NCI-H2107 treated with DMSO at 0.1 percent for 48 hours (cell line): Measurements from ENCODE around the gene CD74.

Source experiments
- DNase-seq: peaks from one replicate; lab custom pipeline; 2025; ENCODE audit not compliant: unreplicated experiment; lab: John Stamatoyannopoulos, UW

Gene CD74

GRCh38 chr5:150368526-150368925 lies 44.2 kb downstream of the CD74 start:
- no peak for DNase-seq

- DNase-seq, result no peak
Observed at GRCh38 chr5:150364004-150364403, 48.7 kb downstream of the CD74 start.

GRCh38 chr5:150363185-150363584 lies 49.5 kb downstream of the CD74 start:
- no peak for DNase-seq

GRCh38 chr5:150361301-150361700 lies 51.4 kb downstream of the CD74 start:
- DNase-seq, result no peak

- DNase-seq, result no peak
Observed at GRCh38 chr5:150358261-150359095, 54.2 kb downstream of the CD74 start.

- peak; percentile 47 for DNase-seq
Observed at GRCh38 chr5:150357326-150358260, 55.1 kb downstream of the CD74 start, which contains the start of gene TCOF1. TSS of gene TCOF1 (plus strand) at chr5:150357697. CDS start at chr5:150357747, 50 bp downstream.

GRCh38 chr5:150356575-150357294 lies 56.0 kb downstream of the CD74 start:
- no peak for DNase-seq

GRCh38 chr5:150355791-150356190 lies 56.9 kb downstream of the CD74 start:
- DNase-seq, result no peak

GRCh38 chr5:150353032-150353675 lies 59.6 kb downstream of the CD74 start:
- DNase-seq, result no peak

- no peak for DNase-seq
Observed at GRCh38 chr5:150352244-150353031, 60.3 kb downstream of the CD74 start.
